HepG2 (cell line): ENCODE measurements around the gene RECQL5. TPM values are rescaled to one million over a fixed set of nuclear protein-coding genes. Genes with fewer than 3 reads are reported as not detected.
"Not testable (repeated sequence)": the region's sequence is repeated elsewhere in the genome, so short reads cannot be mapped to it uniquely, and the experiment has no call there.

Experiments
- ATAC-seq: fragments of 200-7000 bp; cut with Tn5 transposase; 3 replicates; pipeline ENCODE4 v1.9.1; 2020; ENCODE audit warnings: mild to moderate bottlenecking, moderate library complexity
- BruUV-seq: library from RNA; stranded (reverse); fragments of 400-500 nt; replicated peaks from 2 replicates; lab custom pipeline; 2021; lab: Mats Ljungman, UMichigan
- CTCF ChIA-PET: fragments of 300-600 bp; formaldehyde crosslinking; extraction: SDS; loops from one replicate; lab custom pipeline; 2021; ENCODE audit warnings: low total read pairs, inconsistent platforms, low intra/inter-chr PET ratio; lab: Yijun Ruan, JAX
- POLR2A ChIA-PET: fragments of 350-600 bp; sonication (Branson Sonifier 250); formaldehyde crosslinking; loops from one replicate; lab custom pipeline; 2020; ENCODE audit warnings: antibody characterized with exemption, inconsistent platforms; lab: Yijun Ruan, JAX
- DNase-seq: peaks from one replicate; pipeline ENCODE4 v3.0.0-alpha.2; 2015; ENCODE audit warnings: low spot score
- FAIRE-seq: peaks from 3 replicates; lab custom pipeline; 2011; peaks lifted over from hg19 to GRCh38; lab: Jason Lieb, UNC
- H2AFZ ChIP-seq: one replicate; pipeline ENCODE4 v1.6.1; 2011; ENCODE audit warnings: low read length, inconsistent platforms
- H3K27ac ChIP-seq: fragments of 300-600 bp; 3 replicates; pipeline ENCODE4 v1.8.0; 2011; ENCODE audit warnings: mixed run types, mild to moderate bottlenecking, mixed read lengths, low read length, inconsistent platforms; ENCODE audit not compliant: insufficient read depth; ENCODE audit errors: extremely low read length
- H3K27me3 ChIP-seq, 2 experiments: fragments of 200-600 bp in 1 of 2; 2 replicates in 1 of 2; 3 replicates in 1 of 2; pipeline versions ENCODE4 v1.6.0 to v1.8.0; 2011; ENCODE audit warnings: low read length in 2 of 2, mild to moderate bottlenecking in 2 of 2, moderate library complexity in 2 of 2, inconsistent platforms in 1 of 2; ENCODE audit not compliant: insufficient read depth in 2 of 2, control insufficient read depth in 1 of 2
- H3K36me3 ChIP-seq, 2 experiments: fragments of 200-600 bp in 1 of 2; replicated peaks in 1 of 2; 2 replicates in 1 of 2; 3 replicates in 1 of 2; pipeline versions ENCODE4 v1.5.1 to v1.8.0; 2011; ENCODE audit warnings: low read length in 2 of 2, inconsistent platforms in 1 of 2; ENCODE audit not compliant: insufficient read depth in 2 of 2, control insufficient read depth in 1 of 2
- H3K4me1 ChIP-seq: 2 replicates; pipeline ENCODE4 v1.5.1; 2012; ENCODE audit warnings: low read length, inconsistent platforms; ENCODE audit not compliant: insufficient read depth
- H3K4me2 ChIP-seq: 2 replicates; pipeline ENCODE4 v1.6.0; 2011; ENCODE audit warnings: low read depth, low read length, inconsistent platforms
- H3K4me3 ChIP-seq, 3 experiments: fragments of 200-600 bp in 1 of 3; sonication (generic), shearing (Covaris generic) in 1 of 3; replicated peaks in 1 of 3; 2 replicates each; pipeline ENCODE4 v1.5.1; 2011 to 2016; ENCODE audit warnings: low read length in 3 of 3, inconsistent platforms in 2 of 3, low read depth in 2 of 3, mild to moderate bottlenecking in 2 of 3, control low read depth in 1 of 3, mixed read lengths in 1 of 3; ENCODE audit not compliant: insufficient read depth in 1 of 3
- H3K79me2 ChIP-seq: one replicate; pipeline ENCODE4 v1.6.1; 2011; ENCODE audit warnings: low read length, inconsistent platforms; ENCODE audit not compliant: insufficient read depth
- H3K9ac ChIP-seq: 2 replicates; pipeline ENCODE4 v1.6.0; 2011; ENCODE audit warnings: mild to moderate bottlenecking, low read depth, low read length, inconsistent platforms; ENCODE audit not compliant: insufficient read depth
- H3K9me3 ChIP-seq: 2 replicates; pipeline ENCODE4 v1.5.1; 2012; ENCODE audit warnings: mild to moderate bottlenecking, low read length
- H4K20me1 ChIP-seq: 2 replicates; pipeline ENCODE4 v1.6.0; 2011; ENCODE audit warnings: inconsistent platforms, mild to moderate bottlenecking, low read length, moderate library complexity; ENCODE audit not compliant: insufficient read depth
- ATF4 ChIP-seq, 2 experiments: fragments of 450-650 bp in 1 of 2; sonication (generic) in 1 of 2; formaldehyde crosslinking; IDR thresholded peaks; 2 replicates each; pipeline versions ENCODE4 v1.5.0 to v1.8.0; 2020 to 2022; ENCODE audit warnings: mild to moderate bottlenecking in 1 of 2, missing genetic modification reagents in 1 of 2
- ELF3 ChIP-seq: IDR thresholded peaks from 2 replicates; pipeline ENCODE4 v1.6.1; 2016; ENCODE audit warnings: missing genetic modification reagents, missing compliant biosample characterization
- FOXC1 ChIP-seq: sonication (generic); formaldehyde crosslinking; IDR thresholded peaks from 2 replicates; pipeline ENCODE4 v1.8.0; 2022; ENCODE audit warnings: mild to moderate bottlenecking, missing genetic modification reagents, borderline replicate concordance
- GATAD2A ChIP-seq: IDR thresholded peaks from 2 replicates; pipeline ENCODE4 v1.6.1; 2016
- HNRNPLL ChIP-seq: fragments of 200-400 bp; formaldehyde crosslinking; IDR thresholded peaks from 2 replicates; pipeline ENCODE4 v1.6.1; 2017; ENCODE audit warnings: mild to moderate bottlenecking, low read depth, low read length; ENCODE audit not compliant: poor library complexity, severe bottlenecking
- MLLT10 ChIP-seq: sonication (generic); formaldehyde crosslinking; IDR thresholded peaks from 2 replicates; pipeline ENCODE4 v1.4.0; 2020; ENCODE audit warnings: missing genetic modification reagents
- PRMT3 ChIP-seq: sonication (generic); formaldehyde crosslinking; IDR thresholded peaks from 2 replicates; pipeline ENCODE4 v1.8.1; 2022; ENCODE audit warnings: low read depth, mild to moderate bottlenecking, moderate library complexity, missing genetic modification reagents, borderline replicate concordance
- REXO4 ChIP-seq: sonication (generic); formaldehyde crosslinking; IDR thresholded peaks from 2 replicates; pipeline ENCODE4 v1.8.0; 2022; ENCODE audit warnings: missing genetic modification reagents, mild to moderate bottlenecking, borderline replicate concordance
- ZBTB37 ChIP-seq: sonication (generic); formaldehyde crosslinking; IDR thresholded peaks from 2 replicates; pipeline ENCODE4 v1.4.0; 2020; ENCODE audit warnings: mild to moderate bottlenecking, missing genetic modification reagents
- ZFP91 ChIP-seq: sonication (generic); formaldehyde crosslinking; IDR thresholded peaks from 2 replicates; pipeline ENCODE4 v1.9.0; 2022; ENCODE audit warnings: missing genetic modification reagents, mild to moderate bottlenecking, borderline replicate concordance
- ZNF709 ChIP-seq: sonication (generic); formaldehyde crosslinking; IDR thresholded peaks from 2 replicates; pipeline ENCODE4 v1.5.0; 2020; ENCODE audit warnings: mild to moderate bottlenecking, missing genetic modification reagents
- WGBS: methylation state at CpG from one replicate; pipeline ENCODE4 v1.1.6; 2017; ENCODE audit warnings: low lambda C conversion rate; 5-methylcytosine and 5-hydroxymethylcytosine counted together
- in situ Hi-C: cut with HindIII; loops from 2 replicates; pipeline ENCODE4 v1.10.0; 2017; ENCODE audit warnings: low pct_unique_long_range_greater_than_20kb; ENCODE audit not compliant: extremely low pct_ligation_motif_present
- intact Hi-C: fragments of 100-400 bp; cut with micrococcal nuclease; formaldehyde crosslinking; loops from one replicate; pipeline ENCODE4 v1.10.0; 2022; ENCODE audit not compliant: unreplicated experiment
- polyA plus RNA-seq, 8 experiments: library from polyadenylated mRNA; depleted of rRNA in 3 of 8; stranded (reverse) in 7 of 8; unstranded in 1 of 8; fragments of >200 nt; fragmentation: Illumina TruSeq in 4 of 8; extraction: Trizol in 4 of 8; gene quantifications; 2 replicates each; pipeline versions ENCODE4 v1.2.1 to v1.2.3, GENCODE V29; 2011 to 2016; ENCODE audit warnings: low read depth in 4 of 8, missing spikeins in 1 of 8, mixed read lengths in 1 of 8; ENCODE audit not compliant: insufficient read depth in 1 of 8
- total RNA-seq, 5 experiments: library from RNA; depleted of rRNA; stranded (reverse); fragments of >200 nt; fragmentation: Illumina TruSeq; extraction: Trizol; gene quantifications; 2 replicates each; pipeline ENCODE4 v1.2.3, GENCODE V29; 2016; ENCODE audit warnings: low read depth in 1 of 5

Gene RECQL5
- total and polyA plus RNA-seq, 2 of the 13 experiments (the other 11 are each of a cell fraction or from before 2014, with no cell fraction given): 27.7 to 32.0 TPM

- TF ChIP-seq ZFP91 (CRISPR knock-in tag) (no peak), ZBTB37 (CRISPR knock-in tag) (no peak), ZNF709 (CRISPR knock-in tag) (no peak), MLLT10 (CRISPR knock-in tag) (no peak), ATF4 (CRISPR knock-in tag; IDR thresholded peaks at IDR 0.05) (no peak), REXO4 (no peak), ELF3 (CRISPR knock-in tag) (no peak), HNRNPLL (no peak), FOXC1 (CRISPR knock-in tag) (no peak), PRMT3 (CRISPR knock-in tag) (no peak), GATAD2A (CRISPR knock-in tag) (no peak)
Measured at GRCh38 chr17:75638893-75639292, 28.1 kb downstream of the RECQL5 start (continued).

DNA sequence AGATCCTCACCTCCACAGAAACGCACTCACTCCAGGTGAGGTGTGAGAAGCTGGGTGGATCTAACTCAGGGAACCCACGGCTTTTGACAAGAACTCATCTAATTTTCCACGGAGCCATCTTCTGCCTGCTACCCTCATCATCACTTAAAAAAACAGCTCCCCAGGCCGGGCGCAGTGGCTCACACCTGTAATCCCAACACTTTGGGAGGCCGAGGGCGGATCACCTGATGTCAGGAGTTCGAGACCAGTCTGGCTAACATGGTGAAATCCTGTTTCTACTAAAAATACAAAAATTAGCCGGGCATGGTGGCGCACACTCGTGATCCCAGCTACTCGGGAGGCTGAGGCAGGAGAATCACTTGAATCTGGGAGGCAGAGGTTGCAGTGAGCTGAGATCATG, 28.9 kb downstream of the RECQL5 start:
- POLR2A ChIA-PET: not testable (repeated sequence)

More for the DNA sequence above, 28.9 kb downstream of the RECQL5 start:
- intact Hi-C loops, FAIRE-seq, in situ Hi-C loops, H4K20me1 ChIP-seq, BruUV-seq, H3K9ac ChIP-seq, H3K4me3 ChIP-seq, H2AFZ ChIP-seq, H3K27ac ChIP-seq, H3K79me2 ChIP-seq, H3K4me2 ChIP-seq, H3K27me3 ChIP-seq, CTCF ChIA-PET, DNase-seq, H3K9me3 ChIP-seq, H3K36me3 ChIP-seq, ATAC-seq: not testable (repeated sequence)
- peaks cover 13% of the 10 kb centered on the region for H3K4me1 ChIP-seq
- 94% methylated on average over 12 of the region's 12 CpGs for WGBS
